K562 (cell line): ENCODE results near the gene NTM. TPM values are rescaled to one million over a fixed set of nuclear protein-coding genes. Genes with fewer than 3 reads are reported as not detected.

ENCODE experiments used
- ATAC-seq: fragments of 200-7000 bp; cut with Tn5 transposase; 3 replicates; pipeline ENCODE4 v1.9.1; 2020; ENCODE audit warnings: moderate library complexity
- BruUV-seq: library from RNA; stranded (reverse); fragments of 400-500 nt; replicated peaks from 2 replicates; lab custom pipeline; 2021; lab: Mats Ljungman, UMichigan
- CTCF ChIA-PET: fragments of 300-600 bp; formaldehyde crosslinking; extraction: SDS; loops from one replicate; lab custom pipeline; 2021; ENCODE audit warnings: low intra/inter-chr PET ratio; lab: Yijun Ruan, JAX
- POLR2A ChIA-PET: fragments of 300-600, 350-650 bp; sonication (Branson Sonifier 250); formaldehyde crosslinking; extraction: SDS; loops from one replicate; lab custom pipeline; 2021; ENCODE audit warnings: antibody characterized with exemption, inconsistent platforms; lab: Yijun Ruan, JAX
- DNase-seq, 4 experiments: peaks; one replicate each; pipeline versions ENCODE4 v3.0.0 to v3.0.0-alpha.2; 2011 to 2018; ENCODE audit warnings: low spot score in 3 of 4, mixed read lengths in 3 of 4; ENCODE audit errors: extremely low read depth in 1 of 4
- FAIRE-seq: peaks from 2 replicates; lab custom pipeline; 2011; peaks lifted over from hg19 to GRCh38; lab: Jason Lieb, UNC
- H2AFZ ChIP-seq: 2 replicates; pipeline ENCODE4 v1.6.0; 2011; ENCODE audit warnings: low read depth, low read length, control low read depth, inconsistent platforms
- H3K27ac ChIP-seq: fragments of 200-600 bp; 3 replicates; pipeline ENCODE4 v1.8.0; 2011; ENCODE audit warnings: low read depth, mild to moderate bottlenecking, control low read depth, inconsistent platforms, low read length, moderate library complexity, mixed read lengths; ENCODE audit errors: extremely low read depth
- H3K27me3 ChIP-seq, 2 experiments: fragments of 300-600 bp in 1 of 2; 2 replicates in 1 of 2; 3 replicates in 1 of 2; pipeline versions ENCODE4 v1.6.0 to v1.8.0; 2011; ENCODE audit warnings: inconsistent platforms in 2 of 2, low read length in 2 of 2, mild to moderate bottlenecking in 1 of 2, mixed read lengths in 1 of 2, moderate library complexity in 1 of 2; ENCODE audit not compliant: control insufficient read depth in 2 of 2, insufficient read depth in 2 of 2
- H3K36me3 ChIP-seq: fragments of 300-600 bp; 3 replicates; pipeline ENCODE4 v1.8.0; 2011; ENCODE audit warnings: mild to moderate bottlenecking, low read length, inconsistent platforms; ENCODE audit not compliant: control insufficient read depth, insufficient read depth
- H3K4me1 ChIP-seq, 2 experiments: fragments of 200-600 bp in 1 of 2; replicated peaks in 1 of 2; 2 replicates in 1 of 2; 3 replicates in 1 of 2; pipeline versions ENCODE4 v1.5.1 to v1.8.0; 2011; ENCODE audit warnings: inconsistent platforms in 2 of 2, low read length in 2 of 2, mild to moderate bottlenecking in 1 of 2, mixed read lengths in 1 of 2, moderate library complexity in 1 of 2; ENCODE audit not compliant: control insufficient read depth in 2 of 2, insufficient read depth in 2 of 2
- H3K4me2 ChIP-seq: 2 replicates; pipeline ENCODE4 v1.6.1; 2011; ENCODE audit warnings: low read length, control low read depth, inconsistent platforms, mixed read lengths; ENCODE audit not compliant: insufficient read depth
- H3K4me3 ChIP-seq: fragments of 200-600 bp; sonication (generic), shearing (Covaris generic); 2 replicates; pipeline ENCODE4 v1.5.1; 2016; ENCODE audit warnings: control low read depth, inconsistent platforms
- H3K79me2 ChIP-seq: fragments of 200-600 bp; 3 replicates; pipeline ENCODE4 v1.8.0; 2011; ENCODE audit warnings: low read length, inconsistent platforms; ENCODE audit not compliant: control insufficient read depth, insufficient read depth
- H3K9ac ChIP-seq, 2 experiments: 2 replicates each; pipeline versions ENCODE4 v1.6.0 to v1.6.1; 2011; ENCODE audit warnings: low read depth in 2 of 2, low read length in 2 of 2, control low read depth in 1 of 2, inconsistent platforms in 1 of 2, mild to moderate bottlenecking in 1 of 2, mixed read lengths in 1 of 2; ENCODE audit not compliant: insufficient read depth in 1 of 2
- H3K9me1 ChIP-seq: one replicate; pipeline ENCODE4 v1.6.0; 2011; ENCODE audit warnings: inconsistent platforms, mild to moderate bottlenecking, low read length, moderate library complexity; ENCODE audit not compliant: control insufficient read depth, insufficient read depth
- H3K9me3 ChIP-seq: replicated peaks from 2 replicates; pipeline ENCODE4 v1.5.1; 2011; ENCODE audit warnings: low read depth, low read length, inconsistent platforms; ENCODE audit not compliant: control insufficient read depth, insufficient read depth
- H4K20me1 ChIP-seq: replicated peaks from 2 replicates; pipeline ENCODE4 v1.6.1; 2011; ENCODE audit warnings: low read length, inconsistent platforms, mixed read lengths; ENCODE audit not compliant: control insufficient read depth, insufficient read depth
- ETV6 ChIP-seq, 3 experiments: fragments of 150-350 bp in 1 of 3; sonication (generic) in 1 of 3; formaldehyde crosslinking in 1 of 3; IDR thresholded peaks; 2 replicates each; pipeline versions ENCODE4 v1.6.1 to v1.8.0; 2014 to 2022; ENCODE audit warnings: borderline replicate concordance in 2 of 3, low read depth in 2 of 3, antibody characterized with exemption in 1 of 3, low read length in 1 of 3, mild to moderate bottlenecking in 1 of 3, missing genetic modification reagents in 1 of 3
- HNRNPLL ChIP-seq: fragments of 200-400 bp; formaldehyde crosslinking; IDR thresholded peaks from 2 replicates; pipeline ENCODE4 v1.6.1; 2017; ENCODE audit warnings: low read length, low read depth, mild to moderate bottlenecking; ENCODE audit not compliant: poor library complexity, severe bottlenecking
- RBM25 ChIP-seq: fragments of 200-400 bp; formaldehyde crosslinking; IDR thresholded peaks from 2 replicates; pipeline ENCODE4 v1.6.1; 2018; ENCODE audit warnings: low read length, low read depth, moderate library complexity; ENCODE audit not compliant: severe bottlenecking
- SRSF1 ChIP-seq: fragments of 200-400 bp; formaldehyde crosslinking; IDR thresholded peaks from 2 replicates; pipeline ENCODE4 v1.6.1; 2017; ENCODE audit warnings: mild to moderate bottlenecking, low read depth, low read length, moderate library complexity
- ZNF12 ChIP-seq: sonication (generic); formaldehyde crosslinking; IDR thresholded peaks from 2 replicates; pipeline ENCODE4 v1.4.0; 2020; ENCODE audit warnings: mild to moderate bottlenecking, missing genetic modification reagents
- ZNF175 ChIP-seq: fragments of 200-800 bp; sonication (Bioruptor generic); IDR thresholded peaks from 2 replicates; pipeline ENCODE4 v1.6.1; 2016; ENCODE audit warnings: low read depth, mild to moderate bottlenecking, missing genetic modification characterization, missing compliant biosample characterization
- whole genome bisulfite sequencing: fragments of 100-300 bp; shearing (Covaris generic); methylation state at CpG from one replicate; pipeline ENCODE4 v1.1.6; 2016; ENCODE audit warnings: low coverage, mixed read lengths; ENCODE audit not compliant: insufficient coverage; ENCODE audit errors: missing lambda C conversion rate; 5-methylcytosine and 5-hydroxymethylcytosine counted together
- in situ Hi-C: fragments of 300-500 bp; cut with MboI; formaldehyde crosslinking; loops from 4 replicates; pipeline ENCODE4 v1.15.0; 2018; ENCODE audit warnings: inconsistent platforms, mixed read lengths
- intact Hi-C: fragments of 100-400 bp; cut with micrococcal nuclease; formaldehyde crosslinking; loops from 2 replicates; pipeline ENCODE4 v1.14.2; 2022
- polyA plus RNA-seq, 8 experiments: library from polyadenylated mRNA; depleted of rRNA in 4 of 8; stranded (reverse) in 5 of 8; unstranded in 3 of 8; fragments of >200 nt; fragmentation: Nextera tagmentation in 2 of 8; fragmentation: Illumina TruSeq in 1 of 8; extraction: Ambion mirVana in 2 of 8; extraction: Trizol in 1 of 8; gene quantifications; 2 replicates each; pipeline versions ENCODE4 v1.2.1 to v1.2.3, GENCODE V29; 2011 to 2014; ENCODE audit warnings: inconsistent platforms in 1 of 8, missing spikeins in 1 of 8
- total RNA-seq, 7 experiments: library from RNA; depleted of rRNA in 6 of 7; stranded (reverse); fragments of >200 nt in 6 of 7; fragmentation: Illumina TruSeq in 2 of 7; extraction: Trizol in 2 of 7; gene quantifications; 2 replicates each; pipeline versions ENCODE4 v1.2.1 to v1.2.3, GENCODE V29; 2011 to 2021; ENCODE audit warnings: low replicate concordance in 1 of 7

The NTM gene
- total and polyA plus RNA-seq, 9 of the 15 experiments (the other 6 are each of a cell fraction or from before 2014, with no cell fraction given) = not detected

- no TSS peak for BruUV-seq
- TF ChIP-seq RBM25 = no peak
- TF ChIP-seq ZNF175 = no peak
- no peak for TF ChIP-seq HNRNPLL
- TF ChIP-seq SRSF1 = no peak
- TF ChIP-seq ZNF12 = no peak
- Histone ChIP-seq H2AFZ (no peak overlapping the region), H3K79me2 (no peaks in the 10 kb centered on the region), H3K27ac (no peak overlapping the region), H3K4me3 (no peak overlapping the region), H3K9ac (no peak overlapping the region), H3K36me3 (no peaks in the 10 kb centered on the region), H3K27me3 (peaks cover 4 to 25% of the 10 kb centered on the region in 2 experiments; a peak in 4 of 5 replicates), H3K9me3 (no peaks in the 10 kb centered on the region), H3K9me1 (no peaks in the 10 kb centered on the region), H3K4me1 (no peaks in the 10 kb centered on the region), H3K4me2 (no peak overlapping the region), H4K20me1 (no peaks in the 10 kb centered on the region; the same call in 1 of the 2 replicates)
- in situ Hi-C loops = no loop called here
- POLR2A ChIA-PET = no interaction called here
- FAIRE-seq = no peak
- 2% methylated on average over 6 of the region's 9 CpGs for WGBS
- intact Hi-C loops = no loop called here
- DNase-seq = no peak
- CTCF ChIA-PET = no interaction called here
- ATAC-seq = no peak
These were observed 2.8 kb downstream of the NTM start for GRCh38 chr11:131373095-131373725.

GRCh38 chr11:131373756-131374155 is 3.3 kb downstream of the NTM start:
- Histone ChIP-seq H3K4me1 (no peaks in the 10 kb centered on the region), H3K27me3 (peaks cover 4 to 25% of the 10 kb centered on the region in 2 experiments; a peak in 4 of 5 replicates), H3K79me2 (no peaks in the 10 kb centered on the region), H3K36me3 (no peaks in the 10 kb centered on the region), H2AFZ (no peak overlapping the region), H3K4me3 (no peak overlapping the region), H3K9ac (no peak overlapping the region), H3K4me2 (no peak overlapping the region), H3K27ac (no peak overlapping the region), H3K9me3 (no peaks in the 10 kb centered on the region), H3K9me1 (no peaks in the 10 kb centered on the region), H4K20me1 (no peaks in the 10 kb centered on the region; the same call in 1 of the 2 replicates)
- TF ChIP-seq ETV6 (IDR thresholded peaks at IDR 0.05; ENCODE audit: borderline replicate concordance in 1 of 2, low read depth in 2 of 2, low read length in 1 of 2) (no peak), ETV6 (CRISPR knock-in tag; IDR thresholded peaks at IDR 0.05; ENCODE audit: borderline replicate concordance) (no peak)
- 0% methylated on average over 13 of the region's 13 CpGs for WGBS
- no TSS peak for BruUV-seq
- in situ Hi-C loops = no loop called here
- DNase-seq (no peak), FAIRE-seq (no peak), ATAC-seq (no peak)
- ChIA-PET POLR2A (no interaction called here), CTCF (no interaction called here)
- intact Hi-C loops = no loop called here
